ENCODE results near the gene TMEM150B.
A peak's percentile ranks its signal among the peaks of the same experiment; 100 is the strongest.

TMEM150B gene

GRCh38 chr19:55365245-55365644 lies 40.1 kb upstream of the TMEM150B start:
- no peaks in the 10 kb centered on the region for H3K36me3 ChIP-seq (ENCODE audit: insufficient read depth, low read length)
- no peaks in the 10 kb centered on the region for H3K4me1 ChIP-seq (ENCODE audit: insufficient read depth, low read length)
- no peak overlapping the region for H3K27ac ChIP-seq (ENCODE audit: low read depth, low read length)
- H3K4me3 ChIP-seq (ENCODE audit: low read depth in 1 of 2, low read length in 2 of 2): no peak overlapping the region
- H3K27me3 ChIP-seq (ENCODE audit: control insufficient read depth in 1 of 2, insufficient read depth in 2 of 2, low read length in 2 of 2): peaks cover 0 to 38% of the 10 kb centered on the region in 2 donors
- no peak overlapping the region for H3K9ac ChIP-seq (ENCODE audit: low read length)
- no peaks in the 10 kb centered on the region for H3K9me3 ChIP-seq (ENCODE audit: low read length)

DNA sequence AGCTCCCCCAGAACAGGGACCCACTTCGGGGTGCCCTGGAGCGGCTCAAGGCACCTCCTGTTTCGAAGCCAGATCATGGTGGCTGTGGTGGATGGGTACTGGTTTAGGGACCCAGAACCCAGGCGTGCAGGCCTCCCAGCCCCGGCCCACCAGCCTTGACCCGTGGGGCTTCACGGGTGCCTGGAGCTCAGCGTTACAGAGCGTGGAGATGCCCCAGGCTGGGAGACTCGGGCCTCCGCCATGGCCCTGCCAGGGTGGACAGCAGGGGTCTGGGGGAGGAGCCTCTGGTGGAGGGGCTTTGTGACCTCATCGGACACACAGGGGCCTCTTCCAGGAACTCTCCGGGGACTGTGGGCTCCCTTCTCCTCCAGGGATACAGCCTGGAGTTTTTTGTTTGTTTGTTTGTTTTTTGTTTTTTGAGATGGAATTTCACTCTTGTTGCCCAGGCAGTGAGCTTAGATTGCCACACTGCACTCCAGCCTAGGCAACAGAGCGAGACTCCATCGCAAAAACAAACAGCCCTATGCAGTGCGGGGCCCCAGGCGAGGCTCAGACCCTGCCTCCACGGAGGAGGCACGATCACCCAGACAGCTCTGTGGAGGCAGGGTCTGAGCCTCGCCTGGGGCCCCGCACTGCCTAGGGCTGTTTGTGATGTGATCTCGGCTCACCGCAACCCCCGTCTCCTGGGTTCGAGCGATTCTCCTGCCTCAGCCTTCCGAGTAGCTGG lies 38.0 kb upstream of the TMEM150B start, which contains the start of gene GARIN5B:
Gene GARIN5B (minus strand): TSS at position 271 of the 727 bp plus-strand sequence. CDS start 194 bp downstream, at position 77.
- Histone ChIP-seq H3K4me1 (ENCODE audit: insufficient read depth, low read length) (no peaks in the 10 kb centered on the region), H3K9me3 (ENCODE audit: low read length) (no peaks in the 10 kb centered on the region), H3K36me3 (ENCODE audit: insufficient read depth, low read length) (no peaks in the 10 kb centered on the region), H3K4me3 (ENCODE audit: low read depth in 1 of 2, low read length in 2 of 2) (no peak within 1 kb of the TSS), H3K27me3 (ENCODE audit: control insufficient read depth in 1 of 2, insufficient read depth in 2 of 2, low read length in 2 of 2) (peaks cover 0 to 18% of the 10 kb centered on the region in 2 donors), H3K9ac (ENCODE audit: low read length) (no peak within 1 kb of the TSS), H3K27ac (ENCODE audit: low read depth, low read length) (no peak within 1 kb of the TSS)

DNA sequence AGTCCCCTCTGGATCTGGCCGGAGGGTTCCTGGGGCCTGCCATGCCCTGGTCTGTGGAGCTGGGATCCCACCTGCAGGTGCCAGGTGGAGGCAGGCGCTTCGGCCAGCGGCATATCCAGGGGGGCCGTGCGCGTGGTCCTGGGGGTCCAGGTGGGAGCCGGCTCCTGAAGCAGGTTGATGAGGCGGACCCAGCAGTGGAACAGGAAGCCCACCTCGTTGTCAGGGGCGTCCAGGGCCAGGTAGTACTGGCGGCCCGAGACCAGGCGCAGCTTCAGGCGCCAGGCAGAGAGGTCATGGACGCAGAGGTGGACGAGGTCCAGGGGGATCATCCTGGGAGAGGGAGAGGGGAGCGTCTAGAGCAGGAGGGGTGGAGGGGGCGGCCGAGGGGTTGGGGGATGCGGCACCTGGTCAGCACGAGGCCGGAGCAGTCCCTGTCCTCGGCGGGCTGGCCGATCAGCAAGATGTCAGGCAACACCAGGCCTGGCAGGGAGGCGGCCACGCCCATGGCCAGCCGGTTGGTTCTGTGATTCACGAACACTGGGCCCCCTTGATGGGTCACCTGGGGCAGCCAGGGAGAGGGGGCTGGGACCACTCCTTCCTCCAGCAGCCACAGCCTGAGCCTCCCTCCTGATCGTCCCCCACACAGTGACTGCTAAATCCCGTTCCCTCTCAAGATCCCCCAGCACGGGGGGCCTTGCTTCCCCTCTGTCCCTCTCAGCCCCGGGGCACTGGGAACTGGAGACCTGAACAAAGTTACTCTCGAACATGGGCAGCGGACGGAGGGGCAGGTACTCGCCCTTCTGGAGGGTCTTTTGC lies 37.2 kb upstream of the TMEM150B start:
- Histone ChIP-seq H3K27me3 (ENCODE audit: control insufficient read depth in 1 of 2, insufficient read depth in 2 of 2, low read length in 2 of 2) (peaks cover 0 to 11% of the 10 kb centered on the region in 2 donors), H3K36me3 (ENCODE audit: insufficient read depth, low read length) (no peaks in the 10 kb centered on the region), H3K4me1 (ENCODE audit: insufficient read depth, low read length) (no peaks in the 10 kb centered on the region), H3K9me3 (ENCODE audit: low read length) (no peaks in the 10 kb centered on the region), H3K27ac (ENCODE audit: low read depth, low read length) (no peak overlapping the region), H3K9ac (ENCODE audit: low read length) (no peak overlapping the region), H3K4me3 (ENCODE audit: low read depth in 1 of 2, low read length in 2 of 2) (no peak overlapping the region)

DNA sequence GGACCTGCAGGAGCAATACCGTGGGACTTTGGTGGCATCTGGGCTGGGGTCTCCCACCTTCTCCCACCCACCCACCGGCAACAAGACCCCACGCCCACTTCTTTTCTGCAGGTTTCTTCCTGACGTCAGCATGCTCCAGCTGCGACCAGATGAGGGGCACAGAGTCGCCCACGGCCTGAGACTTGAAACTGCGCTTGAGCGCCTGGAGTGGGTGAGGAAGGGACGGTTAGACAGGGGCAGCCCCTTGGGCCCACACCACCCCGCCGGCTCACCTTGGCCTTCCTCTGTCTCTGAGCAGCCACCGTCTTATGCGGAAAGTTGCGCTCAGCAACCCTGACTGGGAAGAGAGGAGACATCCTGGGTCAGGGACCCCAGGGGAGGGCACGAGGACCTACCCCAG lies 35.8 kb upstream of the TMEM150B start:
- Histone ChIP-seq H3K9ac (ENCODE audit: low read length) (no peak overlapping the region), H3K27ac (ENCODE audit: low read depth, low read length) (no peak overlapping the region), H3K4me1 (ENCODE audit: insufficient read depth, low read length) (no peaks in the 10 kb centered on the region), H3K9me3 (ENCODE audit: low read length) (no peaks in the 10 kb centered on the region), H3K36me3 (ENCODE audit: insufficient read depth, low read length) (no peaks in the 10 kb centered on the region), H3K4me3 (ENCODE audit: low read depth in 1 of 2, low read length in 2 of 2) (no peak overlapping the region), H3K27me3 (ENCODE audit: control insufficient read depth in 1 of 2, insufficient read depth in 2 of 2, low read length in 2 of 2) (peaks cover 0 to 11% of the 10 kb centered on the region in 2 donors)

DNA sequence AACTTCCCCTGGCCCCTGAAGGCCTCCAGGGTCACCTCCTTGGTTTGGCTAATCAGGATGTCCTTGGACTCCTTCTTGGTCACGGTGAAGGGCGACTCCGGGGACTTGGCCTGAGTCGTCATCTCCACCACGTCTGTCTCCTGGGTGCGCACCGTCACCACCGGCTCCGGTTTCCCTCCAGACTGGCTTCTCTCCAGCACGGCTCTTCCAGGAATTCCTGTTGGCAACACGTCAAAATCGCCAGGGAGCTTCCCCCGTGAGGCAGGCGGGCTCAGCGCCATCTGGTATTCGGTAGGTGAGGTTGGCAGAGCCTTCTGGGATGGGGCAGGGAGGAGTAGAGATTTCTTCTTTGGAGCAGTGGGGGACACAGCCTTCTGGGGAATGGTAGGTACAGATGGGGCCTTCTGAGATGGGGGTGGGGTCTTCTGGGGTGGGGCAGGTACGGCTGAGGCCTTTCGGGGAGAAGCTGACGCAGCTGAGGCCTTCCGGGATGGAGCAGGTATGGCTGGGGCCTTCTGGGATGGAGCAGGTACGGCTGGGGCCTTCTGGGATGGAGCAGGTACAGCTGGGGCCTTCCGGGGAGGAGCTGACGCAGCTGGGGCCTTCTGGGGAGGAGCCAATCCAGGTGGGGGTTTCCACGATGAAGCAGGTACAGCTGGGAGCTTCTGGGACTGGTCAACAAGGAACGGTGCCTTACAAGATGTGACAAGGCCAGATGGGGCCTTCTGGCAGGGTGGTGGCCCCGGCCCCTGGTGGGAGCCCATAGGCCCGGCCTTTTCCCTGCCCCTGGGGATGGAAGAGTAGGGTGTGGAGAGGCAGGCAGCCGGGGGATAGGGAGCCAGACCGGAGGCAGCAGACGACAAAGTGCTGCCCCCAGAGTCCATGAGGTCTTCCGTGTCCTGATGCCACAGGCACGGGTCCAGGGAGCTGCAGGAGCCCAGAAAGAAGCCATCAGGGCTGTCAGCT lies 34.1 kb upstream of the TMEM150B start:
- Histone ChIP-seq H3K27me3 (ENCODE audit: control insufficient read depth in 1 of 2, insufficient read depth in 2 of 2, low read length in 2 of 2) (peaks cover 0 to 25% of the 10 kb centered on the region in 2 donors), H3K9ac (ENCODE audit: low read length) (no peak overlapping the region)

DNA sequence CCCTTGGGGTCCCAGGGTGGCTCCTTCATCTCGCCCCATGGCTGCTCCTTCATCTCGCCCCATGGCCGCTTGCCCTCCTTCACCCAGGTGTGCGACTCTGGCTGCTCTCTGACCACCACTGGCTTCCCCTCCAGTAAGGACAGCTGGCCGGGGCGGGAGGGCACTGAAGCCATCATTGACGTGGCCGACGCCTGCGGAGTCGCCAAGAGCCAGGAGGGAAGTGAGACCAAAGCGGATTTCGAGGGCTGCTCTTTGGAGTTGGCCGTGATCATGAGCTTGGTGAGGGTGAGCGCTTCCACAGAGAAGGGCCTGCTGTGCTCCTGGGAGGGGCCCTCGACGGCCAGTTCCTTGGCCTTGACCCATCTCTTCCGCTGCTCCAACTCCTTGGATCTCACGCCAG lies 33.4 kb upstream of the TMEM150B start:
- Histone ChIP-seq H3K9ac (ENCODE audit: low read length) (no peak overlapping the region), H3K27ac (ENCODE audit: low read depth, low read length) (no peak overlapping the region), H3K4me3 (ENCODE audit: low read depth in 1 of 2, low read length in 2 of 2) (no peak overlapping the region), H3K27me3 (ENCODE audit: control insufficient read depth in 1 of 2, insufficient read depth in 2 of 2, low read length in 2 of 2) (peaks cover 4 to 33% of the 10 kb centered on the region in 2 donors), H3K9me3 (ENCODE audit: low read length) (no peaks in the 10 kb centered on the region), H3K4me1 (ENCODE audit: insufficient read depth, low read length) (peaks cover 3% of the 10 kb centered on the region), H3K36me3 (ENCODE audit: insufficient read depth, low read length) (no peaks in the 10 kb centered on the region)

More for the DNA sequence above, 34.1 kb upstream of the TMEM150B start:
- Histone ChIP-seq H3K4me1 (ENCODE audit: insufficient read depth, low read length) (no peaks in the 10 kb centered on the region), H3K4me3 (ENCODE audit: low read depth in 1 of 2, low read length in 2 of 2) (no peak overlapping the region), H3K9me3 (ENCODE audit: low read length) (no peaks in the 10 kb centered on the region), H3K27ac (ENCODE audit: low read depth, low read length) (no peak overlapping the region), H3K36me3 (ENCODE audit: insufficient read depth, low read length) (no peaks in the 10 kb centered on the region)

DNA sequence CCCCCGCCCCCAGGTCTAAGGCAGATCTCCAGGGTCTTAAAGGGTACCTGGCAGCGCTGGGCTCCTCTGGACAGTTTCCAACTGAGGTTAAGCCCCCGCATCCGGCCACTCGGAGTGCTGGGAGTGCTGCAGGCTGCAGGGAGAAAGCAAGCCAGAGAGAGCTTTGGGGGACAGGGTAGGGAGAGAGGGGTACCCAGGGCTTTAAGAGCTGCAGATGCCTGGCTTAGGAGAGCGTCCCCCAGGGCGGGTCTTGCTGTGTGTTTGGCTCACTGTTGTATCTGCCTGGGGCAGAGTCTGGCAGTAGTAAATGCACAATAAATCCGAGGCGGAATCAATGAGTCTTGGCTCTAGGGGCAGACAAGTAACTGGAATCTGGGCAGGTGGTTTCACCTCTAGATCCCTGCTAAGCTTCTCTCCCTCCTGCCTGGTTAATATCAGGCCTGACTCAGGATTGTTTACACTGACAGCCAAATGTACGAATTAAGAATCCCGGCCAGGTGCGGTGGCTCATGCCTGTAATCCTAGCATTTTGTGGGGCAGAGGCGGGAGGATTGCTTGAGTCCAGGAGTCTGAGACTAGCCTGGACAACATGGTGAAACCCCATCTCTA lies 30.2 kb upstream of the TMEM150B start:
- Histone ChIP-seq H3K27ac (ENCODE audit: low read depth, low read length) (no peak overlapping the region), H3K9me3 (ENCODE audit: low read length) (no peaks in the 10 kb centered on the region), H3K36me3 (ENCODE audit: insufficient read depth, low read length) (no peaks in the 10 kb centered on the region), H3K9ac (ENCODE audit: low read length) (no peak overlapping the region), H3K4me3 (ENCODE audit: low read depth in 1 of 2, low read length in 2 of 2) (no peak overlapping the region), H3K4me1 (ENCODE audit: insufficient read depth, low read length) (peaks cover 8% of the 10 kb centered on the region), H3K27me3 (ENCODE audit: control insufficient read depth in 1 of 2, insufficient read depth in 2 of 2, low read length in 2 of 2) (peaks cover 29 to 51% of the 10 kb centered on the region in 2 donors)

DNA sequence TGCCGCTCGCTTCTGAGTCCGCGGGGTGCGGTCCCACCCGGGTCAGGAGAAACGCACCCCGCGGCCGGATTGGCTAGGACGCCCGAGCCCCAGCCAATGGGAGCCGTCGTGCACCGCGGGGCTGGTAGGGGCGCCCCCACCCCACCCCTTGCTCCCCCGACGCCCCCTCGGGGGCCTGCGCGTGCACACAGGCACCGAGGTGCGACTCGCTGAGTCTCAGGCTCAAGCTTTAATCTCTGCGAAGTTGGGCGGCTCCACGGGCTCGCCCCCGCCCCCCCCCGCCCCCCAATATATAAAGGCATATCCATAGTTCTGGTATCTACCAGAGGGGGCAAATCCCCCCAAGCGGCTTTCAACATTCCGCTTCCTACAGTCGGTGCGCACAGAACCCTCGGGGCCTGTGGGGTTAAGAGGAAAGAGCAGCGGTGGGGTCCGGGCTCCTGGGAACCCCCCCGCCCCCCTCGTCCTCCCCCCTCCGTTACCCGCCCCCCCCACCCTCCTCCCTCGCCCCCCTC lies 29.6 kb upstream of the TMEM150B start, which contains the start of gene COX6B2:
Gene COX6B2 (minus strand): TSS at position 22 of the 515 bp plus-strand sequence. CDS start 198 bp downstream, outside the sequence.
- peaks cover 8% of the 10 kb centered on the region for H3K4me1 ChIP-seq (ENCODE audit: insufficient read depth, low read length)
- no peaks in the 10 kb centered on the region for H3K9me3 ChIP-seq (ENCODE audit: low read length)
- H3K4me3 ChIP-seq (ENCODE audit: low read depth in 1 of 2, low read length in 2 of 2): peak within 1 kb of the TSS in 1 of 2 donors; percentile 14
- no peak within 1 kb of the TSS for H3K27ac ChIP-seq (ENCODE audit: low read depth, low read length)
- no peaks in the 10 kb centered on the region for H3K36me3 ChIP-seq (ENCODE audit: insufficient read depth, low read length)
- no peak within 1 kb of the TSS for H3K9ac ChIP-seq (ENCODE audit: low read length)
- peaks cover 29 to 51% of the 10 kb centered on the region in 2 donors for H3K27me3 ChIP-seq (ENCODE audit: control insufficient read depth in 1 of 2, insufficient read depth in 2 of 2, low read length in 2 of 2)

DNA sequence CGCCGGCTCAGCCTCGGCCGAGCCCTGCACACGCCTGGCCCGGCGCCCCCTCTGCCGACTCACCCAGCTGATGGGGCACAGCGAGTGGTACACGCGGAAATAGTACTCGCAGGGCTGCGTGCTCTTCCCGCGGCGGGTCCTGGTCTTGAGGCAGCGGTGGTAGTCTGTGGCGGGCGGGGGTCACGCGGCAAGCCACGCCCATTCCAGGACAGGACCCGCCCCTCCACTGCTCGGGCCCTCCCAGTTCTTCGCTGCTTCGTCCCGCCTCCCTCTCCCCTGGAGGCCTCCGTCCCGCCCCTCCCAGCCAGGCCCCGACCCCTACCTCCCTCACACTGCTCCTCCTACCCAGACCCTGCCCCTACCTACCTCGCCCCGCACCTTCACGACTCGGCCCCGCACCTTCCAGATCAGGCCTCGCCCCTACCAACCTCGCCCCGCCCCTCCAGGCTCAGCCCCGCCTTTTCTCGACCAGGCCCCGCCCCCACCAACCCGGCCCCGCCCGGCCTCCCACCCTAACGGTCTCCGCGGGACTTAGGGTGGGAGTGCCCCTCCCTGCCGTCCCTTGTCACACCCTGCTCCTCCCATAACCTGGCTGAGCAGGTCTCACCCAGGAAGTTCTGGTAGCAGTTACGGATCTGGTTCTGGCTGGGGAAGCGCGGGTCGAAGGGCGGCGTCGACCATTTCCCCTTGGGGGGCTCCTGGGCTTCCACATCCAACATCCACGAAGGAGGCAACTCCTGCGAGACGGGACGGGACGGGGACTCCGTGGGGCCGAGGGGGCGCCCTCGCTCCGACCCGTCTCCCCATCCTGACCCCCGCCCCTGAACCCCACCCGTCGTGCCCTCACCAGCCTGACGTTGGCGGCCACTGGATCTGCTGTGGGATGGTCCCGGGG lies 28.9 kb upstream of the TMEM150B start:
- Histone ChIP-seq H3K4me1 (ENCODE audit: insufficient read depth, low read length) (peaks cover 8% of the 10 kb centered on the region), H3K4me3 (ENCODE audit: low read depth in 1 of 2, low read length in 2 of 2) (peak overlapping the region in 1 of 2 donors; percentile 14), H3K27ac (ENCODE audit: low read depth, low read length) (no peak overlapping the region), H3K27me3 (ENCODE audit: control insufficient read depth in 1 of 2, insufficient read depth in 2 of 2, low read length in 2 of 2) (peaks cover 29 to 51% of the 10 kb centered on the region in 2 donors), H3K9ac (ENCODE audit: low read length) (no peak overlapping the region), H3K9me3 (ENCODE audit: low read length) (no peaks in the 10 kb centered on the region), H3K36me3 (ENCODE audit: insufficient read depth, low read length) (no peaks in the 10 kb centered on the region)
